ENCODE data around the gene PLEKHA7. TPM values are rescaled to one million over a fixed set of nuclear protein-coding genes. Genes with fewer than 3 reads are reported as not detected.

PLEKHA7 gene
- total and polyA plus RNA-seq, 2 of the 8 experiments (the other 6 are each of a cell fraction or from before 2014, with no cell fraction given) = 11.4 to 25.6 TPM

GRCh38 chr11:16784097-16784496 is 230.1 kb downstream of the PLEKHA7 start (continued):
- TF ChIP-seq KDM1A (IDR thresholded peaks at IDR 0.05; ENCODE audit: borderline replicate concordance, low read length) = no peak
- no peak for TF ChIP-seq ZNF274 (IDR thresholded peaks at IDR 0.05; ENCODE audit: borderline replicate concordance, extremely low read depth, low read length)
- TF ChIP-seq MAX (IDR thresholded peaks at IDR 0.05) = no peak
- TF ChIP-seq CBX8 (IDR thresholded peaks at IDR 0.05; ENCODE audit: borderline replicate concordance, low read depth, low read length) = no peak
- no peak for TF ChIP-seq CBX5 (IDR thresholded peaks at IDR 0.05; ENCODE audit: low read depth, low read length)
- no peak for TF ChIP-seq TAF1 (IDR thresholded peaks at IDR 0.05; ENCODE audit: low read depth, low read length)
- no peak for TF ChIP-seq BRCA1 (IDR thresholded peaks at IDR 0.05; ENCODE audit: low read depth, low read length)
